ENCODE results near the gene VIPR2.

DNA sequence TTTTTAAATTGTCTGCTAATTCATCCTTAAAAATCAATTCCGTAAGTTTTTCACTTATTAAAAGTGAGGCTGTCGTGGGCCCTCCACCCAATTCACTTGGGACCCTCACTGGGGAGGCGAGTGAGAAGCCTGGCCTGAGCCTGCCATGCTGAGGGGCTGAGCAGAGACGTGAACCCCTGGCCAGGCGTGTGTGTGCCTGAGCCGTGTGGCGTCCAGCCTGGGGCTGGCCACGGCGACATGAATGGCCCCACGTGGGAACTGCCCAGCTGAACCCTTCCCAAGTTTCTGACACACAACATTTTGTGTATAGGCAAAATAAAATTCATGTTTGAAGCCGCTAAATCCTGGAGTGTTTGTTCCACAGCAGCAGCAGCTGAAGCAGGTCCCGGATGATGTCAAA is 13.0 kb upstream of the VIPR2 start:
- no peak for TF ChIP-seq POLR2A (IDR thresholded peaks at IDR 0.05; ENCODE audit: low read depth, low read length)
- no peak for TF ChIP-seq POLR2AphosphoS5 (IDR thresholded peaks at IDR 0.05; ENCODE audit: low read depth, low read length)
- no peak for TF ChIP-seq TAF1 (IDR thresholded peaks at IDR 0.05; ENCODE audit: low read depth, low read length)
- no peak for TF ChIP-seq PAX5 (IDR thresholded peaks at IDR 0.05; ENCODE audit: insufficient read depth, low read length, severe bottlenecking)
- TF ChIP-seq SPI1 (IDR thresholded peaks at IDR 0.05; ENCODE audit: low read depth, low read length), result no peak
